GM12891 (cell line): ENCODE data around the gene BFSP1.

Experiments
- POLR2A ChIP-seq: IDR thresholded peaks from 2 replicates; pipeline ENCODE4 v1.6.1; 2011; ENCODE audit warnings: low read depth, low read length, control low read depth
- SPI1 ChIP-seq: IDR thresholded peaks from 2 replicates; pipeline ENCODE4 v1.6.1; 2011; ENCODE audit warnings: low read depth, low read length, control low read depth

- TF ChIP-seq POLR2A (no peak), SPI1 (no peak)
These were observed 67.5 kb downstream of the BFSP1 start for GRCh38 chr20:17463711-17464110.
